Endothelial cell of umbilical vein (primary cell): ENCODE measurements around the gene KIAA1755. TPM values are rescaled to one million over a fixed set of nuclear protein-coding genes. Genes with fewer than 3 reads are reported as not detected.

ENCODE experiments used
- BruUV-seq: library from RNA; stranded (reverse); fragments of 400-500 nt; replicated peaks from 2 replicates; lab custom pipeline; 2021; lab: Mats Ljungman, UMichigan
- CTCF ChIA-PET: fragments of 300-600, 350-600 bp; sonication (Branson Sonifier 250); formaldehyde crosslinking; loops from one replicate; lab custom pipeline; 2021; ENCODE audit warnings: antibody characterized with exemption, inconsistent platforms; lab: Charles Lee
- POLR2A ChIA-PET: fragments of 300-600, 350-600 bp; sonication (Branson Sonifier 250); formaldehyde crosslinking; loops from one replicate; lab custom pipeline; 2021; ENCODE audit warnings: antibody characterized with exemption, inconsistent platforms; lab: Charles Lee
- DNase-seq: peaks from one replicate; pipeline ENCODE4 v3.0.0-alpha.2; 2011; ENCODE audit warnings: low read depth, low spot score
- FAIRE-seq: peaks from 2 replicates; lab custom pipeline; 2011; peaks lifted over from hg19 to GRCh38; lab: Jason Lieb, UNC
- H2AFZ ChIP-seq: 2 replicates; pipeline ENCODE4 v1.6.0; 2012; ENCODE audit warnings: low read depth, low read length, control low read depth, inconsistent platforms
- H3K27ac ChIP-seq: 2 replicates; pipeline ENCODE4 v1.5.1; 2011; ENCODE audit warnings: low read depth, mild to moderate bottlenecking, control low read depth, low read length, moderate library complexity; ENCODE audit not compliant: insufficient read depth
- H3K27me3 ChIP-seq, 2 experiments: 2 replicates each; pipeline versions ENCODE4 v1.6.0 to v1.6.1; 2011; ENCODE audit warnings: low read length in 2 of 2, mixed read lengths in 1 of 2; ENCODE audit not compliant: control insufficient read depth in 2 of 2, insufficient read depth in 2 of 2
- H3K36me3 ChIP-seq, 2 experiments: 2 replicates in 1 of 2; 3 replicates in 1 of 2; pipeline ENCODE4 v1.5.1; 2011; ENCODE audit warnings: low read length in 2 of 2, mild to moderate bottlenecking in 1 of 2, moderate library complexity in 1 of 2; ENCODE audit not compliant: control insufficient read depth in 2 of 2, insufficient read depth in 2 of 2; ENCODE audit errors: extremely low read depth in 1 of 2
- H3K4me1 ChIP-seq: 3 replicates; pipeline ENCODE4 v1.5.1; 2011; ENCODE audit warnings: mild to moderate bottlenecking, low read length; ENCODE audit not compliant: control insufficient read depth, insufficient read depth; ENCODE audit errors: extremely low read depth
- H3K4me2 ChIP-seq: 2 replicates; pipeline ENCODE4 v1.6.1; 2011; ENCODE audit warnings: low read length, control low read depth, mixed read lengths; ENCODE audit not compliant: insufficient read depth
- H3K4me3 ChIP-seq, 3 experiments: fragments of 200-600 bp in 1 of 3; sonication (generic), shearing (Covaris generic) in 1 of 3; replicated peaks in 1 of 3; 2 replicates each; pipeline ENCODE4 v1.5.1; 2011 to 2016; ENCODE audit warnings: control low read depth in 3 of 3, low read length in 3 of 3, mild to moderate bottlenecking in 2 of 3, inconsistent platforms in 1 of 3, low read depth in 1 of 3, moderate library complexity in 1 of 3; ENCODE audit not compliant: insufficient read depth in 1 of 3
- H3K79me2 ChIP-seq: 2 replicates; pipeline ENCODE4 v1.6.0; 2012; ENCODE audit warnings: low read length, inconsistent platforms; ENCODE audit not compliant: control insufficient read depth, insufficient read depth
- H3K9ac ChIP-seq: replicated peaks from 2 replicates; pipeline ENCODE3; 2011; ENCODE audit warnings: low read length, control low read depth; ENCODE audit not compliant: insufficient read depth; ENCODE audit errors: extremely low read depth
- H3K9me1 ChIP-seq: replicated peaks from 3 replicates; pipeline ENCODE4 v1.6.0; 2011; ENCODE audit warnings: mild to moderate bottlenecking, low read length; ENCODE audit not compliant: control insufficient read depth, insufficient read depth; ENCODE audit errors: extremely low read depth
- H3K9me3 ChIP-seq: replicated peaks from 2 replicates; pipeline ENCODE4 v1.5.1; 2012; ENCODE audit warnings: low read length, inconsistent platforms; ENCODE audit not compliant: control insufficient read depth, insufficient read depth
- H4K20me1 ChIP-seq: replicated peaks from 2 replicates; pipeline ENCODE3; 2011; ENCODE audit warnings: mild to moderate bottlenecking, low read length; ENCODE audit not compliant: control insufficient read depth, insufficient read depth; ENCODE audit errors: extremely low read depth
- EZH2 ChIP-seq: IDR thresholded peaks from 2 replicates; pipeline ENCODE4 v1.6.1; 2012; ENCODE audit warnings: borderline replicate concordance, low read depth, mild to moderate bottlenecking, moderate library complexity, low read length, inconsistent platforms; ENCODE audit not compliant: severe bottlenecking
- FOS ChIP-seq: IDR thresholded peaks from 2 replicates; pipeline ENCODE4 v1.6.1; 2011; ENCODE audit warnings: mild to moderate bottlenecking, low read length, moderate library complexity, borderline replicate concordance; ENCODE audit not compliant: insufficient read depth
- GATA2 ChIP-seq: IDR thresholded peaks from 2 replicates; pipeline ENCODE4 v1.7.0; 2011; ENCODE audit warnings: low read depth, mild to moderate bottlenecking, moderate library complexity, mixed read lengths, low read length; ENCODE audit not compliant: insufficient read length, insufficient read depth
- JUN ChIP-seq: IDR thresholded peaks from 2 replicates; pipeline ENCODE4 v1.6.1; 2011; ENCODE audit warnings: borderline replicate concordance, low read depth; ENCODE audit not compliant: insufficient read length, insufficient read depth
- MAX ChIP-seq: IDR thresholded peaks from 2 replicates; pipeline ENCODE4 v1.6.1; 2011; ENCODE audit not compliant: insufficient read depth, insufficient read length
- MYC ChIP-seq: IDR thresholded peaks from one replicate; pipeline ENCODE4 v1.6.1; 2011; ENCODE audit warnings: mild to moderate bottlenecking, low read depth, low read length
- POLR2A ChIP-seq: IDR thresholded peaks from 2 replicates; pipeline ENCODE4 v1.6.1; 2012; ENCODE audit warnings: low read depth, mild to moderate bottlenecking, control low read depth, low read length
- POLR2AphosphoS5 ChIP-seq: IDR thresholded peaks from 2 replicates; pipeline ENCODE4 v1.6.1; 2012; ENCODE audit warnings: low read depth, mild to moderate bottlenecking, control low read depth, low read length, moderate library complexity; ENCODE audit not compliant: insufficient read depth
- dilution Hi-C: fragments of 300-500 bp; cut with MboI; formaldehyde crosslinking; loops from one replicate; pipeline ENCODE4 v1.15.0; 2019; ENCODE audit warnings: low sequenced_read_pairs; ENCODE audit not compliant: extremely low pct_ligation_motif_present
- intact Hi-C: fragments of 100-400 bp; cut with micrococcal nuclease; formaldehyde crosslinking; loops from one replicate; pipeline ENCODE4 v1.10.0; 2022
- polyA plus RNA-seq, 4 experiments: library from polyadenylated mRNA; depleted of rRNA in 3 of 4; stranded (reverse) in 3 of 4; unstranded in 1 of 4; fragments of >200 nt; gene quantifications; 2 replicates each; pipeline versions ENCODE4 v1.2.1 to v1.2.3, GENCODE V29; 2011 to 2012; ENCODE audit warnings: missing spikeins in 1 of 4
- total RNA-seq: library from RNA; stranded (reverse); gene quantifications from 2 replicates; pipeline ENCODE4 v1.2.3, GENCODE V29; 2021
- TF ChIP-seq, protein P1 (sequence below), 2 donors: IDR thresholded peaks; 1 replicate in 1 of 2; 2 replicates in 1 of 2; pipeline ENCODE4 v1.5.1; 2011; ENCODE audit warnings: low read length in 2 of 2, mild to moderate bottlenecking in 2 of 2, moderate library complexity in 2 of 2, control low read depth in 1 of 2, inconsistent platforms in 1 of 2, low read depth in 1 of 2; ENCODE audit not compliant: insufficient read depth in 1 of 2; ENCODE audit errors: extremely low read depth in 1 of 2

The KIAA1755 gene
- total and polyA plus RNA-seq, 2 donors (not counting 3 experiments of a cell fraction or from before 2014, with no cell fraction given), result 0.36 to 0.51 TPM

DNA sequence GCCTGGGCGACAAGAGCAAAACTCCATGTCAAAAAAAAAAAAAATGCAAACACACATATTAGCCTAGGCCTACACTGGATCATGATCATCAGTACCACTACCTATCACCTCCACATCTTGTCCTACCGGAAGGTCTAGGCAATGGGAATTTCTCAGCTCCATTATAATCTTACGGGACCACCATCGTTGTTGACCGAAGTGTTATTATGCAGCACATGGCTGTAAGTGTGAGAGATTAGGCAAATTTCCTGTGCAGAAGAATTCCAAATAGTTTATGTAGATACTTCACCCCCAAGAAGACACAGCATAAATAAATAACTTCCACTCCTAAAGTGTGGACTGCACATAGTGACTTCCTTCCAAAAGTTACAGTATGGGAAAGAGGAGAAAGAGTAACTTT lies 16.8 kb upstream of the KIAA1755 start:
- Histone ChIP-seq H3K36me3 (no peaks in the 10 kb centered on the region), H3K4me3 (no peak overlapping the region), H3K9me3 (no peaks in the 10 kb centered on the region), H3K27me3 (no peaks in the 10 kb centered on the region), H3K9ac (no peak overlapping the region), H2AFZ (no peak overlapping the region), H3K79me2 (no peaks in the 10 kb centered on the region), H3K27ac (no peak overlapping the region), H3K4me2 (no peak overlapping the region), H4K20me1 (no peaks in the 10 kb centered on the region), H3K4me1 (peaks cover 30% of the 10 kb centered on the region), H3K9me1 (no peaks in the 10 kb centered on the region)
- ChIA-PET POLR2A (no interaction called here), CTCF (interaction anchor here (1.9 to 2.9 kb wide), 3 partner anchors 47 to 56 kb away, joined by 7 to 14 read pairs (median 9); no protein-coding TSS in a partner anchor)
- no peak for FAIRE-seq
- TF ChIP-seq POLR2AphosphoS5 (no peak), FOS (no peak), JUN (no peak), POLR2A (no peak), MAX (no peak), MYC (no peak), EZH2 (no peak), GATA2 (no peak)
- TF ChIP-seq, protein P1, sequence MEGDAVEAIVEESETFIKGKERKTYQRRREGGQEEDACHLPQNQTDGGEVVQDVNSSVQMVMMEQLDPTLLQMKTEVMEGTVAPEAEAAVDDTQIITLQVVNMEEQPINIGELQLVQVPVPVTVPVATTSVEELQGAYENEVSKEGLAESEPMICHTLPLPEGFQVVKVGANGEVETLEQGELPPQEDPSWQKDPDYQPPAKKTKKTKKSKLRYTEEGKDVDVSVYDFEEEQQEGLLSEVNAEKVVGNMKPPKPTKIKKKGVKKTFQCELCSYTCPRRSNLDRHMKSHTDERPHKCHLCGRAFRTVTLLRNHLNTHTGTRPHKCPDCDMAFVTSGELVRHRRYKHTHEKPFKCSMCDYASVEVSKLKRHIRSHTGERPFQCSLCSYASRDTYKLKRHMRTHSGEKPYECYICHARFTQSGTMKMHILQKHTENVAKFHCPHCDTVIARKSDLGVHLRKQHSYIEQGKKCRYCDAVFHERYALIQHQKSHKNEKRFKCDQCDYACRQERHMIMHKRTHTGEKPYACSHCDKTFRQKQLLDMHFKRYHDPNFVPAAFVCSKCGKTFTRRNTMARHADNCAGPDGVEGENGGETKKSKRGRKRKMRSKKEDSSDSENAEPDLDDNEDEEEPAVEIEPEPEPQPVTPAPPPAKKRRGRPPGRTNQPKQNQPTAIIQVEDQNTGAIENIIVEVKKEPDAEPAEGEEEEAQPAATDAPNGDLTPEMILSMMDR (IDR thresholded peaks at IDR 0.05; ENCODE audit: extremely low read depth in 1 of 2, insufficient read depth in 1 of 2, low read depth in 1 of 2, low read length in 2 of 2), result no peak
- intact Hi-C loops, result loop anchor here (5.0 kb wide), 1 partner anchor 110 kb away; the partner anchor contains the start of gene TGM2
- BruUV-seq, result no TSS peak
- dilution Hi-C loops, result no loop called here
- no peak for DNase-seq
